Suppressor macrophage (primary cell): ENCODE data around the gene ACVR1C.
A peak's percentile ranks its signal among the peaks of the same experiment; 100 is the strongest.

Experiments
- DNase-seq, 4 experiments: peaks; one replicate each; pipeline ENCODE4 v3.0.0-alpha.2; 2020 to 2022

The ACVR1C gene

GRCh38 chr2:157492189-157492773, 136.4 kb downstream of the ACVR1C start:
- DNase-seq, result peak; percentile 68 to 81 (median 74)

GRCh38 chr2:157489983-157490382, 138.7 kb downstream of the ACVR1C start:
- DNase-seq, result peak; percentile 17 to 47 (median 30)

GRCh38 chr2:157488877-157489276, 139.8 kb downstream of the ACVR1C start:
- DNase-seq, result no peak

GRCh38 chr2:157487747-157488146, 140.9 kb downstream of the ACVR1C start:
- no peak for DNase-seq

GRCh38 chr2:157487271-157487610, 141.4 kb downstream of the ACVR1C start:
- no peak for DNase-seq

- no peak for DNase-seq
Measured at GRCh38 chr2:157486596-157487270, 141.9 kb downstream of the ACVR1C start.

GRCh38 chr2:157480182-157480961, 148.3 kb downstream of the ACVR1C start:
- peak; percentile 63 to 81 (median 76) for DNase-seq

GRCh38 chr2:157479081-157480027, 149.3 kb downstream of the ACVR1C start:
- peak; percentile 29 to 55 (median 50) for DNase-seq

- no peak for DNase-seq
Measured at GRCh38 chr2:157477919-157478318, 150.7 kb downstream of the ACVR1C start.

GRCh38 chr2:157476953-157477709, 151.5 kb downstream of the ACVR1C start:
- no peak for DNase-seq
